Cardiac muscle cell (in vitro differentiated cells and primary cell): Measurements from ENCODE around the gene UBC. TPM values are rescaled to one million over a fixed set of nuclear protein-coding genes. Genes with fewer than 3 reads are reported as not detected.

Experiments
- DNase-seq, 2 donors: peaks; one replicate each; pipeline versions ENCODE4 v3.0.0 to v3.0.0-alpha.2; 2010 to 2017; ENCODE audit warnings: low read depth in 1 of 2, low spot score in 1 of 2
- H3K27ac ChIP-seq: fragments of 200-600 bp; sonication (generic); 2 replicates; pipeline ENCODE4 v1.5.1; 2016
- H3K27me3 ChIP-seq: fragments of 200-600 bp; sonication (generic); 2 replicates; pipeline ENCODE4 v1.6.0; 2016; ENCODE audit warnings: control low read depth
- H3K36me3 ChIP-seq: fragments of 200-600 bp; sonication (generic); 2 replicates; pipeline ENCODE4 v1.5.1; 2016; ENCODE audit warnings: control low read depth
- H3K4me1 ChIP-seq: fragments of 200-600 bp; sonication (generic); 2 replicates; pipeline ENCODE4 v1.8.1; 2017; ENCODE audit warnings: low read depth, mild to moderate bottlenecking, mixed run types
- H3K4me3 ChIP-seq: fragments of 200-600 bp; sonication (generic); 2 replicates; pipeline ENCODE4 v1.5.1; 2016; ENCODE audit warnings: mild to moderate bottlenecking
- H3K9me3 ChIP-seq: fragments of 200-600 bp; sonication (generic); 2 replicates; pipeline ENCODE4 v1.5.1; 2017; ENCODE audit warnings: low read depth, mild to moderate bottlenecking, control low read depth
- CTCF ChIP-seq: IDR thresholded peaks from 2 replicates; pipeline ENCODE4 v1.5.1; 2012; ENCODE audit warnings: low read depth, mild to moderate bottlenecking, low read length
- polyA plus RNA-seq: library from polyadenylated mRNA; unstranded; fragments of >200 nt; fragmentation: Nextera tagmentation; extraction: Ambion mirVana; gene quantifications from 2 replicates; pipeline ENCODE4 v1.2.1, GENCODE V29; 2016
- total RNA-seq: library from RNA; depleted of rRNA; stranded (reverse); fragments of >200 nt; gene quantifications from 2 replicates; pipeline ENCODE4 v1.2.3, GENCODE V29; 2016

Gene UBC
- total and polyA plus RNA-seq, 2 experiments from 2014 or later = 897 to 1,139 TPM

DNA sequence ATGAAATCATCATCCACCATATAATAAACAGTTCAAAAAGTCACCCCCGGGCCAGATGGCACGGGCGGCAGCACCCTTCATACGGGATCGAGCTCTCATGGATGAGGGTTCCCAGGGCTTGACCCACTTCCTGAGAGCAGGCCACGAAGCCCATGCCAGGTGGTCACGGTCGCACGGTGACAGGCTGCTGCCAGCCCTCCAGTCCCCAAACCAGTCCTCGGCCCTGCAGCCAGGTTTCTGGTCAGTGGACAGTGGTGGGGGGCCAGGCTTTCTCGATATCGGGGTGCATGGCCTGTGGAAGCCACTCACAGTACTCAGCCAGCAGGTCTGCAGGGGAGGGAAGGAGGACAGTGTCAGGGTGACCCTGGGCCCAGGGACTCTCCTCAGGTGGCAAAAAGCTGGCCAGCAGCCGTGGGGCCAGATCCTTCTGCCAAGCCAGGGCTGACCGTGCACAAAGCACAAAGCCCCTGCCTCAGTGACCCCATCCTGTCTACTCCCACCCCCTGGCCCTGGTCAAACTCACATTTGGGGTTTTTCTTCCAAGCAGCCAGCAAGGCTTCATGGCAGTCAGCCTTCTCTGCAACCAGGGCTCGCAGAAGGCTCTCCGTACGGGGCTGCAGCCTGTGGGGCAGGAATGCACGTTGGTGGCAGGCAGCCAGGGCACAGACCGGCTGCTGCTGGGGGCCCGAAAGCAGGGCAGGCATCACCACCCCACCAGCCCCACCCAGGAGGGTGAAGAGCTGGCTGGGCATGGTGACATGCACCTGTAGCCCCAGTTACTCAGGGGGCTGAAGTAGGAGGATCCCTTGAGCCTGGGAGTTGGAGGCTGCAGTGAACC is 33.3 kb upstream of the UBC start:
- Histone ChIP-seq H3K27me3 (no peaks in the 10 kb centered on the region), H3K4me3 (no peak overlapping the region), H3K27ac (no peak overlapping the region), H3K4me1 (no peaks in the 10 kb centered on the region), H3K9me3 (no peaks in the 10 kb centered on the region), H3K36me3 (no peaks in the 10 kb centered on the region)
- DNase-seq = no peak
- TF ChIP-seq CTCF = no peak

GRCh38 chr12:124947013-124947412 is 32.6 kb upstream of the UBC start:
- H3K27ac ChIP-seq = no peak overlapping the region
- no peak for DNase-seq
- no peak overlapping the region for H3K4me3 ChIP-seq
- H3K9me3 ChIP-seq = no peaks in the 10 kb centered on the region
- H3K27me3 ChIP-seq = no peaks in the 10 kb centered on the region
- H3K4me1 ChIP-seq = no peaks in the 10 kb centered on the region
- TF ChIP-seq CTCF = no peak
- H3K36me3 ChIP-seq = no peaks in the 10 kb centered on the region

GRCh38 chr12:124946447-124946793 is 32.0 kb upstream of the UBC start:
- no peaks in the 10 kb centered on the region for H3K9me3 ChIP-seq
- no peaks in the 10 kb centered on the region for H3K36me3 ChIP-seq
- H3K4me1 ChIP-seq = no peaks in the 10 kb centered on the region
- TF ChIP-seq CTCF = no peak
- no peak for DNase-seq
- no peaks in the 10 kb centered on the region for H3K27me3 ChIP-seq
- H3K4me3 ChIP-seq = no peak overlapping the region
- no peak overlapping the region for H3K27ac ChIP-seq

GRCh38 chr12:124941170-124941527 is 26.7 kb upstream of the UBC start:
- Histone ChIP-seq H3K4me3 (no peak overlapping the region), H3K36me3 (no peaks in the 10 kb centered on the region), H3K4me1 (peaks cover 11% of the 10 kb centered on the region), H3K27me3 (no peaks in the 10 kb centered on the region), H3K9me3 (no peaks in the 10 kb centered on the region), H3K27ac (peak overlapping the region; percentile 94)
- no peak for TF ChIP-seq CTCF
- no peak for DNase-seq

DNA sequence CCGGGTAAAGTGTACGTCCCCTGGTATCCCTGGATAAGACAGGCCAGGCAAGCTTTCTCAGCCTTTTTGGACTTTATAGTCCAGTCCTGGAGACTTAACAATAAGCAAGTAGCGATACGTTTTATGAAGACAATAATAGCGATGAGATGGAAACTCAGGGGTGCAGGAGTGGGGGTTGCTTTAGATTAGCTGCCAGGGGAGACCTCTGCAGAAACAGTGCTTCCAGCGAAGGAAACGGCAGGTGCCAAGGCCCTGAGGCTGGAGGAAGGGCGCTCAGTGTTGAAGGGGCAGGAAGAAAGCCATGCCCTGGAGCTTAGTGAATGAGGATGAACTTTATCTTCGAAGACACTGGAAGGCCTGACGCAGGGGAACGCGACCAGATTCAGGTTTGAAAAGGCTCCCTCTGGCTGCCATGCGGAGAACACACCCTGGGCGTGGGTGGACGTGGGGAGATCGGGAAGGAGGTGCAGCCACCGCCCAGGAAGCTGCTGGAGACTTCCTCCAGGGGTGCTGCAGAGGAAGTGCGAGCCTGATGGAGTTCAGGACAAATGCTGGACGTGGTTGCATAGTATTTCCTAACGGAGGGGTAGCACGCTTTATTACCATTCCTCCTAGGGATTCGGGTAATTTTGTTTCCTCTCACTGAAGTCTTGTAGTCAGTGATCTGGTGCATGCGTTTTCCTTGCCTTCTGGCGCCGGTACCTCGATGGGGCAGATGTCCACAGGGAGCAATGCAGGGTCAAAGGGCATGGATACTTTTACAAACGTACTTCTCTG is 26.1 kb upstream of the UBC start:
- H3K27me3 ChIP-seq = no peaks in the 10 kb centered on the region
- peak overlapping the region; percentile 94 for H3K27ac ChIP-seq
- DNase-seq = peak; percentile 89 to 93

More for the DNA sequence above, 26.1 kb upstream of the UBC start:
- peak; percentile 91 for TF ChIP-seq CTCF
- peaks cover 11% of the 10 kb centered on the region for H3K4me1 ChIP-seq
- no peaks in the 10 kb centered on the region for H3K9me3 ChIP-seq
- H3K4me3 ChIP-seq = peak overlapping the region; percentile 48
- no peaks in the 10 kb centered on the region for H3K36me3 ChIP-seq
